ACC112 (cell line): ENCODE measurements around the gene TENT4A.

Experiments used
- H2AFZ ChIP-seq: fragments of 200-600 bp; sonication (generic); one replicate; pipeline ENCODE4 v1.6.0; 2017; ENCODE audit warnings: antibody characterized with exemption, low read length; ENCODE audit not compliant: unreplicated experiment
- H3K27ac ChIP-seq: fragments of 200-600 bp; sonication (generic); 2 replicates; pipeline ENCODE4 v1.5.1; 2014; ENCODE audit warnings: low read depth, mild to moderate bottlenecking, antibody characterized with exemption, low read length, moderate library complexity
- H3K27me3 ChIP-seq: fragments of 200-600 bp; sonication (generic); 2 replicates; pipeline ENCODE4 v1.6.1; 2014; ENCODE audit warnings: mild to moderate bottlenecking, antibody characterized with exemption, low read length, moderate library complexity, mixed read lengths; ENCODE audit not compliant: insufficient read depth
- H3K36me3 ChIP-seq: fragments of 200-600 bp; sonication (generic); 2 replicates; pipeline ENCODE4 v1.6.1; 2016; ENCODE audit warnings: mild to moderate bottlenecking, antibody characterized with exemption, low read length, moderate library complexity, mixed read lengths; ENCODE audit not compliant: insufficient read depth
- H3K4me1 ChIP-seq: fragments of 200-600 bp; sonication (generic); one replicate; pipeline ENCODE4 v1.6.1; 2016; ENCODE audit warnings: low read length, mixed read lengths; ENCODE audit not compliant: insufficient read depth, unreplicated experiment, control insufficient read depth
- H3K4me3 ChIP-seq: fragments of 200-600 bp; sonication (generic); 2 replicates; pipeline ENCODE4 v1.5.1; 2014; ENCODE audit warnings: mild to moderate bottlenecking, low read depth, low read length
- H3K79me2 ChIP-seq: fragments of 200-600 bp; sonication (generic); one replicate; pipeline ENCODE4 v1.6.0; 2016; ENCODE audit warnings: low read length; ENCODE audit not compliant: control insufficient read depth, unreplicated experiment, insufficient read depth

The TENT4A gene

GRCh38 chr5:6742081-6742758 lies 29.0 kb downstream of the TENT4A start:
- Histone ChIP-seq H3K27ac (no peak overlapping the region), H3K36me3 (peaks cover 32% of the 10 kb centered on the region), H3K4me1 (no peaks in the 10 kb centered on the region), H3K27me3 (no peaks in the 10 kb centered on the region), H2AFZ (no peak overlapping the region), H3K4me3 (no peak overlapping the region), H3K79me2 (peaks cover 63% of the 10 kb centered on the region)

- H3K79me2 ChIP-seq = peaks cover 63% of the 10 kb centered on the region
- H3K27me3 ChIP-seq = no peaks in the 10 kb centered on the region
- peaks cover 32% of the 10 kb centered on the region for H3K36me3 ChIP-seq
- no peak overlapping the region for H3K27ac ChIP-seq
- no peak overlapping the region for H3K4me3 ChIP-seq
- no peak overlapping the region for H2AFZ ChIP-seq
- no peaks in the 10 kb centered on the region for H3K4me1 ChIP-seq
Measured at GRCh38 chr5:6743161-6743560, 29.9 kb downstream of the TENT4A start.

- Histone ChIP-seq H3K36me3 (peaks cover 21% of the 10 kb centered on the region), H3K79me2 (peaks cover 67% of the 10 kb centered on the region)
Measured at GRCh38 chr5:6744841-6745705, 31.8 kb downstream of the TENT4A start.

GRCh38 chr5:6745706-6746222 lies 32.5 kb downstream of the TENT4A start:
- Histone ChIP-seq H3K27ac (no peak overlapping the region), H3K4me1 (no peaks in the 10 kb centered on the region), H3K27me3 (no peaks in the 10 kb centered on the region), H3K4me3 (no peak overlapping the region), H3K79me2 (peaks cover 61% of the 10 kb centered on the region), H3K36me3 (peaks cover 18% of the 10 kb centered on the region), H2AFZ (no peak overlapping the region)

More at GRCh38 chr5:6744841-6745705, 31.8 kb downstream of the TENT4A start:
- Histone ChIP-seq H2AFZ (no peak overlapping the region), H3K4me3 (no peak overlapping the region), H3K27me3 (no peaks in the 10 kb centered on the region), H3K27ac (no peak overlapping the region), H3K4me1 (no peaks in the 10 kb centered on the region)

- Histone ChIP-seq H3K79me2 (peaks cover 56% of the 10 kb centered on the region), H3K4me1 (no peaks in the 10 kb centered on the region), H3K36me3 (peaks cover 18% of the 10 kb centered on the region), H3K27me3 (no peaks in the 10 kb centered on the region), H2AFZ (no peak overlapping the region), H3K27ac (no peak overlapping the region), H3K4me3 (no peak overlapping the region)
Measured at GRCh38 chr5:6746244-6746643, 33.0 kb downstream of the TENT4A start.

DNA sequence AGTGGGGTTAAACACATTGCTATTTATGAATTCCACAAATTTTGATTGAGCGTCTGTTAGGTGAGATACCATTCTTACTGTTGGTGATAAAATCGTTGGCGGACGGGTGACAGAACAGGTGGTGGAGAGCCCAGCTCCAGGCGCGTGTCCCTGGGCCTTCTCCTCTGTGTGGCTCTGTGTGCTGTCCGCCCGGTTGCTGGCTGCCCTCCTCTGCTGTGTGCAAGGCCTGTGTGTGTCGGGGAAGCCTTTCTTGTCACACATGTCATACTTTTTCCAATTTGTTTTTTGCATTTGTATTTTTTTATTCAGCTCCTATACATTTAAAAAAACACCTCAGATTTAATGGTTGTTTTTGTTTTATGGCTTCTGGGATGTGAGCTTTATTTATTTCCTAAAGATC lies 33.9 kb downstream of the TENT4A start:
- Histone ChIP-seq H3K4me3 (no peak overlapping the region), H3K27me3 (no peaks in the 10 kb centered on the region), H3K27ac (no peak overlapping the region), H2AFZ (no peak overlapping the region), H3K4me1 (no peaks in the 10 kb centered on the region), H3K79me2 (peaks cover 52% of the 10 kb centered on the region), H3K36me3 (peaks cover 23% of the 10 kb centered on the region)

- Histone ChIP-seq H3K27ac (no peak overlapping the region), H3K4me3 (no peak overlapping the region), H3K36me3 (peaks cover 31% of the 10 kb centered on the region), H2AFZ (no peak overlapping the region), H3K27me3 (no peaks in the 10 kb centered on the region), H3K79me2 (peaks cover 52% of the 10 kb centered on the region), H3K4me1 (no peaks in the 10 kb centered on the region)
Measured at GRCh38 chr5:6748142-6748541, 34.9 kb downstream of the TENT4A start.

DNA sequence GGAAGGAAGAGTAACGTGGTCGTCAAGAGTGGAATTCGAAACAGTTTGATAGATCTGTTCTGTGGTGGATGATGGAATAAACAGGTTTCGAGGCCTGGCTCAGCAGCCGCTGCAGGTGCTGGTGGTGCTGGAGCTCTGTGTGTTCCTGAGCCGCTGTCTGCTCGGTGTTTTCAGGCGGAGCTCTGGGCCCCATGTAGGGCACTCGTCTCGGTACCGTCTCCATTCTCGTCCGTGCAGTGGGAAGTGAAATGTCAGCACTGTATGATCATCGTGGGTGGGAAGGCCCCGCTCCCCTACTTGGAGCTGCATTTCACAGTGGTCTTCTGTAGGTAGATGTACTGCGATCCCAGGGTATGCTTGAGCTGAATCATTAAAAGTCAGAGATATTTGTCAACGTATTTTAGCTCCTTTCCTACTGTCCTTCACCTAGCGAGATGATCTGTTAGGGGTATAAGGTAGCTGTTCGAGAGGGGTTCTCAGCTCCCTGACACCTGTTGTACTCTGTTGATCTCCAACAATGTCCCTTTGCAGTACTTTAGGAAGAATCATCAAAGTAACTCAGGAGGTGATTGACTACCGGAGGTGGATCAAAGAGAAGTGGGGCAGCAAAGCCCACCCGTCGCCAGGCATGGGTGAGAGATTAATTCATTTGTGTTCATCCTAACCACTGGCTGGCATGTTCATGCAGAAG lies 35.9 kb downstream of the TENT4A start:
- H3K27ac ChIP-seq = no peak overlapping the region
- H3K27me3 ChIP-seq = no peaks in the 10 kb centered on the region
- no peak overlapping the region for H3K4me3 ChIP-seq
- H3K4me1 ChIP-seq = no peaks in the 10 kb centered on the region
- no peak overlapping the region for H2AFZ ChIP-seq
- H3K79me2 ChIP-seq = peaks cover 49% of the 10 kb centered on the region
- peaks cover 28% of the 10 kb centered on the region for H3K36me3 ChIP-seq

- Histone ChIP-seq H3K79me2 (peaks cover 44% of the 10 kb centered on the region), H2AFZ (no peak overlapping the region), H3K27me3 (no peaks in the 10 kb centered on the region), H3K36me3 (peaks cover 32% of the 10 kb centered on the region), H3K4me1 (no peaks in the 10 kb centered on the region), H3K27ac (no peak overlapping the region), H3K4me3 (no peak overlapping the region)
Measured at GRCh38 chr5:6750142-6750840, 37.1 kb downstream of the TENT4A start.
